Gastroesophageal sphincter (tissue), 4 donors: Measurements from ENCODE around the gene IL10. TPM values are rescaled to one million over a fixed set of nuclear protein-coding genes. Genes with fewer than 3 reads are reported as not detected.
A peak's percentile ranks its signal among the peaks of the same experiment; 100 is the strongest.

Experiments used
- ATAC-seq: fragments of 150-250 bp; one replicate; pipeline ENCODE4 v1.9.1; 2016; ENCODE audit warnings: mild to moderate bottlenecking, moderate library complexity
- H3K27ac ChIP-seq, 4 donors: fragments of 200-600 bp; sonication (generic) in 3 of 4; 1 replicate in 3 of 4; 2 replicates in 1 of 4; pipeline ENCODE4 v1.5.1; 2016 to 2019
- H3K27me3 ChIP-seq: fragments of 200-600 bp; sonication (generic); one replicate; pipeline ENCODE4 v1.5.1; 2019
- H3K36me3 ChIP-seq, 2 donors: fragments of 200-600 bp; sonication (generic); one replicate each; pipeline ENCODE4 v1.5.1; 2019; ENCODE audit warnings: control low read depth in 1 of 2
- H3K4me1 ChIP-seq, 3 donors: fragments of 200-600 bp; sonication (generic); 1 replicate in 2 of 3; 2 replicates in 1 of 3; pipeline ENCODE4 v1.5.1; 2016 to 2019; ENCODE audit warnings: control low read depth in 2 of 3
- H3K4me3 ChIP-seq, 2 donors: fragments of 200-600 bp; sonication (generic); one replicate each; pipeline ENCODE4 v1.5.1; 2019; ENCODE audit warnings: mild to moderate bottlenecking in 1 of 2, moderate library complexity in 1 of 2
- H3K9me3 ChIP-seq, 3 donors: fragments of 200-600 bp; sonication (generic); one replicate each; pipeline ENCODE4 v1.5.1; 2017 to 2019; ENCODE audit warnings: control low read depth in 2 of 3
- CTCF ChIP-seq, 4 experiments: fragments of 200-600 bp in 2 of 4; fragments of 450-650 bp in 2 of 4; sonication (generic) in 1 of 4; IDR thresholded peaks; one replicate each; pipeline ENCODE4 v1.5.1; 2017 to 2019; ENCODE audit warnings: antibody characterized with exemption in 4 of 4, mild to moderate bottlenecking in 2 of 4, moderate library complexity in 2 of 4
- EP300 ChIP-seq: sonication (generic); formaldehyde crosslinking; IDR thresholded peaks from one replicate; pipeline ENCODE4 v1.6.1; 2017; ENCODE audit warnings: antibody characterized with exemption, mild to moderate bottlenecking
- POLR2A ChIP-seq, 2 donors: fragments of 450-650 bp; IDR thresholded peaks; one replicate each; pipeline ENCODE4 v1.6.1; 2017; ENCODE audit warnings: antibody characterized with exemption in 2 of 2, mild to moderate bottlenecking in 2 of 2, moderate library complexity in 1 of 2
- POLR2AphosphoS5 ChIP-seq: sonication (generic); formaldehyde crosslinking; IDR thresholded peaks from one replicate; pipeline ENCODE4 v1.6.1; 2017; ENCODE audit warnings: antibody characterized with exemption
- WGBS, 2 donors: methylation state at CpG; one replicate each; pipeline ENCODE4 v1.1.5; 2018; ENCODE audit warnings: low coverage in 1 of 2; 5-methylcytosine and 5-hydroxymethylcytosine counted together
- total RNA-seq, 4 donors: library from RNA; depleted of rRNA; stranded (reverse); fragments of >200 nt; gene quantifications; one replicate each; pipeline ENCODE4 v1.1.0, GENCODE V29; 2016

The IL10 gene
- total RNA-seq, 4 donors from 2014 or later, result 0.45 to 9.3 (median 2.3) TPM

GRCh38 chr1:206776229-206776628 lies 3.9 kb upstream of the IL10 start:
- Histone ChIP-seq H3K36me3 (no peaks in the 10 kb centered on the region), H3K27ac (no peak overlapping the region), H3K27me3 (peaks cover 21% of the 10 kb centered on the region), H3K9me3 (no peaks in the 10 kb centered on the region), H3K4me1 (no peaks in the 10 kb centered on the region), H3K4me3 (no peak overlapping the region)
- ATAC-seq, result no peak
- TF ChIP-seq EP300 (no peak), POLR2AphosphoS5 (no peak), POLR2A (IDR thresholded peaks at IDR 0.05) (no peak), CTCF (IDR thresholded peaks at IDR 0.05) (no peak)
- whole genome bisulfite sequencing, 2 donors, result 50 to 57% methylated on average over 1 of the region's 4 CpGs

- H3K4me1 ChIP-seq, result no peaks in the 10 kb centered on the region
- H3K4me3 ChIP-seq, result no peak overlapping the region
- TF ChIP-seq POLR2A (IDR thresholded peaks at IDR 0.05), result no peak
- no peak for TF ChIP-seq CTCF (IDR thresholded peaks at IDR 0.05)
- WGBS, 2 donors, result 50% methylated on average over 1 of the region's 3 CpGs; no CpG with 5 or more reads in 1 of the 2 donors
- no peak overlapping the region for H3K27ac ChIP-seq
- no peak for ATAC-seq
- H3K9me3 ChIP-seq, result no peaks in the 10 kb centered on the region
- no peaks in the 10 kb centered on the region for H3K36me3 ChIP-seq
- H3K27me3 ChIP-seq, result peaks cover 21% of the 10 kb centered on the region
Measured at GRCh38 chr1:206774093-206774492, 1.8 kb upstream of the IL10 start.

- Histone ChIP-seq H3K27me3 (peaks cover 21% of the 10 kb centered on the region), H3K36me3 (no peaks in the 10 kb centered on the region), H3K4me3 (peak overlapping the region in 1 of 2 donors; percentile 16), H3K9me3 (no peaks in the 10 kb centered on the region), H3K27ac (peak overlapping the region in 1 of 4 donors; percentile 8), H3K4me1 (no peaks in the 10 kb centered on the region)
- ATAC-seq, result no peak
- no peak for TF ChIP-seq EP300
- TF ChIP-seq CTCF (IDR thresholded peaks at IDR 0.05), result no peak
- TF ChIP-seq POLR2AphosphoS5, result no peak
- TF ChIP-seq POLR2A (IDR thresholded peaks at IDR 0.05), result no peak
- 48 to 68% methylated on average over 4 of the region's 4 CpGs for WGBS, 2 donors
Measured at GRCh38 chr1:206771338-206771692, 979 bp downstream of the IL10 start.

- Histone ChIP-seq H3K36me3 (no peaks in the 10 kb centered on the region), H3K4me3 (peak within 1 kb of the TSS in 1 of 2 donors; percentile 29), H3K27ac (peak within 1 kb of the TSS in 1 of 4 donors; percentile 49), H3K4me1 (no peaks in the 10 kb centered on the region), H3K27me3 (peaks cover 21% of the 10 kb centered on the region), H3K9me3 (no peaks in the 10 kb centered on the region)
- TF ChIP-seq POLR2A (IDR thresholded peaks at IDR 0.05), result peak; percentile 22 to 36
- no peak for TF ChIP-seq CTCF (IDR thresholded peaks at IDR 0.05)
- TF ChIP-seq EP300, result no peak
- TF ChIP-seq POLR2AphosphoS5, result peak; percentile 30
- WGBS, 2 donors, result 58 to 71% methylated on average over 5 to 8 of the region's 9 CpGs
- ATAC-seq, result peak; percentile 17
Measured at GRCh38 chr1:206770531-206771337, 1.6 kb downstream of the IL10 start, which contains the start of gene IL19. IL19 (plus strand) TSS chr1:206770773; CDS start chr1:206836663, 65,890 bp downstream.

GRCh38 chr1:206769304-206769731 lies 3.0 kb downstream of the IL10 start:
- WGBS, 2 donors, result 86% methylated on average over 7 of the region's 7 CpGs; no CpG with 5 or more reads in 1 of the 2 donors
- H3K36me3 ChIP-seq, result no peaks in the 10 kb centered on the region
- peaks cover 14% of the 10 kb centered on the region for H3K27me3 ChIP-seq
- peaks cover 0 to 1% (median 0%) of the 10 kb centered on the region in 3 donors for H3K9me3 ChIP-seq
- H3K4me3 ChIP-seq, result no peak overlapping the region
- no peaks in the 10 kb centered on the region for H3K4me1 ChIP-seq
- ATAC-seq, result no peak
- no peak overlapping the region for H3K27ac ChIP-seq
- TF ChIP-seq CTCF (IDR thresholded peaks at IDR 0.05), result no peak
- TF ChIP-seq EP300, result no peak
- no peak for TF ChIP-seq POLR2AphosphoS5
- TF ChIP-seq POLR2A (IDR thresholded peaks at IDR 0.05), result no peak
